GM19035 (cell line): Measurements from ENCODE around the gene SMTNL1.

Source experiments
- ATAC-seq: cut with Tn5 transposase; IDR thresholded peaks from one replicate; pipeline ENCODE4 v1.9.1; 2021; ENCODE audit not compliant: unreplicated experiment

SMTNL1 gene

DNA sequence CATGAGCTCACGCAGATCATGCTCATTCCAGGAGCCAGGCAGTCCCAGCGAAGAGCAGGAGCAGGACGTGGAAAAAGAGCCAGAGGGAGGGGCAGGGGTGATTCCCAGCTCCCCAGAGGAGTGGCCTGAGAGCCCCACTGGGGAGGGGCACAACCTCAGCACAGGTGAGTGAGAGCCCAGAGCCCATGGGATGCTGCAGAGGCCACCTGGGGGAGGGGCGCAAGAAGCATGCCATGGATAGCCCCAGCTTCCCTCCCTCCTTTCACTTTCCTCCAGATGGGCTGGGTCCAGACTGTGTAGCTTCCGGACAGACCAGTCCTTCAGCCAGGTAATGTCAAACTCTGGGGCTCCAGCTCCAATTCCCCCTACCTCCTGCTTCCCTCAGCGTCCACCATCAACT is 6.2 kb downstream of the SMTNL1 start:
- no peak for ATAC-seq

DNA sequence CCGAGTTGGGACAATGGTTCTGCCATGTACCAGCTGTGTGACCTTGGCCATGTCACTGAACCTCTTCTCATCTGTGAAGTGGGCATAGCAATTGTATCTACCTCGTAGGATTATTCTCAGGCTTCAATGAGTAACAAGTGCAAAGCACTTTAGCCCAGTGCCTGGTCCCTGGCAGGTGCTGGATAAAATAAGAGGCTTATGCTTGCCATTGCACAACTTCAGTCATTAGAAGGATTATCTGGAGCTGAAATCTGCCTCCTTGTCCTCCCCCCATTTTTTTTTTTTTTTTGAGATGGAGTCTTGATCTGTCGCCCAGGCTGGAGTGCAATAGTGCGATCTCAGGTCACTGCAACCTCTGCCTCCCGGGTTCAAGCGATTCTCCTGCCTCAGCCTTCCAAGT is 7.2 kb downstream of the SMTNL1 start:
- no peak for ATAC-seq

DNA sequence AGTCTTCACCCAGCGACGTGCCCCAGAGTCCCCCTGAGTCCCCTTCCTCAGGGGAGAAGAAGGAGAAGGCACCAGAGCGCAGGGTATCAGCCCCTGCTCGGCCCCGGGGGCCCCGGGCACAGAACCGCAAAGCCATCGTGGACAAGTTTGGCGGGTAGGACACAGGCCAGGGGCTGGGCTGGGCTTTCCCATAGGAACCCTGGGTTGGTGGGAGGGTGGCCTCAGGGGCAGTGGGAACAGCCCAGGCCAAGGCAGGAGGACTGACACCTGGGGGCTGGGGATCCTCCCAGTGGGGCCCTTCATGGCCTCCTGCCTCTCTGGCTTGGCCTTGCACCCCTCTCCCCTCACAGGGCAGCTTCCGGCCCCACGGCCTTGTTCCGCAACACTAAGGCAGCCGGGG is 8.5 kb downstream of the SMTNL1 start:
- no peak for ATAC-seq

DNA sequence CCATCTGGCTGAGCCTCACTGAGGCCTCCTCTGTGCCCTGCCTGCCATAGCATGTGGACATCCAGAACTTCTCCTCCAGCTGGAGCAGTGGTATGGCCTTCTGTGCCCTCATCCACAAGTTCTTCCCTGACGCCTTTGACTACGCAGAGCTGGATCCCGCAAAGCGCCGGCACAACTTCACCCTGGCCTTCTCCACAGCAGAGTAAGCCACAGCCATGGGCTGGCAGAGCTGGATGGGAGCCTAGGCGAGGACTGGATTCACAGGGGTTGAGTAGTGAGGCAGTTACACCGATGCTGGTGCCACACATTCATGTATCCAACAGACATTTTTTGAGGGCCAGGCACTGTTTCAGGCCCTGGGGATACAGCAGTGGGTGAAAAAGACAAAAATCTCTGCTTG is 9.1 kb downstream of the SMTNL1 start:
- no peak for ATAC-seq

DNA sequence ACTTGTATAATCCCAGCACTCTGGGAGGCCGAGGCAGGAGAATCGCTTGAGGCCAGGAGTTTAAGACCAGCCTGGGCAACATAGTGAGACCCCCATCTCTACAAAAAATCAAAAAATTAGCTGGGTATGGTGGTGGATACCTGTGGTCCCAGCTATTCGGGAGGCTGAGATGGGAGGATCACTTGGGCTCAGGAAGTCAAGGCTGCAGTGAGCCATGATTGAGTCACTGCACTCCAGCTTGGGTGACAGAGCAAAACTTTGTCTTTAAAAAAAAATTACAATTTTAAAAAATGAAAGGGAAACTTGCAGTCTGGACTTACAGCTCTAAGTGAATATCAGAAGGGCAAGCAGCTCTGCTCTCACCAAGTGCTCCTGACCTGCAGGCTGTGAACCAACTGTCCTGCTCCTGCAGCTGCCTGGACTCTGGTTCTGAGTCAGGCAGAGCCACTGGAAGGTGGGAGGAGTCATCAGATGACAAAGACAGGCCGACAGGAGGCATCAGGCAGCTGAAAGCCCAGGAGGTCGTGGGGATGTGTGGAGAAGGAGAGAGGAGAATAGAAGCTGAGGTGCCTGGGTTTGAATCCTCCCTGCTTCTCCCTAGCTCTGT is 9.6 kb downstream of the SMTNL1 start:
- peak; percentile 72 for ATAC-seq

DNA sequence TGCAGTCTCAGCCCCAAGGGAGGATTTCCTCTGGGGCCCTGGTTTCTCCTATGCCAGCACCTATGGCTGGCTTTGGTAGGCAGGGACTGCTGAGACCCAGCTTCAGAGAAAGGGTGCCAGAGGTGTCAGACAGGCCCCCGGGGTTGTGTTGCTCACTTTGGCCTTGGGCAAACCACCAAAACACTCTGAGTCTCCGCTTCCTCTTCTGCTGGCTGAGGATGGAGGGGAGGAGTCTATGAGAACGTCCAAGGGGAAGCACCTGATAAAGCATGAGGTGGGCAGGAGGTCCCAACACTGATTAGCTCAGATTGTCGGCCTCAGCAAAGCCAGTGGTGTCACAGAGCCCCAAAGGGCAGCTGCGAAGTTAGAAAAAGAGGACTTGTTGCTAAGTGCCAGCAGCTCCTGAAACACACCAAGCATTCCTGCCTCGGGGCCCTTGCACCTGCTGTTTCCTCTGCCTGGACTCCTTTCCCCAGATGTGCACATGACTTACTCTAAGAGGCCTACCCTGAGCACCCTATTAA is 10.5 kb downstream of the SMTNL1 start:
- ATAC-seq: peak; percentile 85

DNA sequence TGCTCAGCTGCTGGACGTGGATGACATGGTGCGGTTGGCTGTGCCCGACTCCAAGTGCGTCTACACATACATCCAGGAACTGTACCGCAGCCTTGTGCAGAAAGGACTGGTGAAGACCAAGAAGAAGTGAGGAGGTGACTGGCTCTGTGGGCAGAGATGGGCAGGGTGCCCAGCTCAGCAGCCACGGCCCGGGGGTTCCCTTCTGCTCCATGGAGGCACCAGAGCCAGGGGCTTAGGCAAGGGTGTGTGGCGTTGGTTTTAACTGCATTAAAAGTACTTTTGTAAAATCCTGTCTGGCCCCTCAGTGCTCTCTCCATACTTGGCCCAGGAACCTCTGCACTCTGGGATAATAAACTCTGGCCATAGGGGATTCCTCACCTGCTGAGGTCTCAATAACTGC is 12.6 kb downstream of the SMTNL1 start:
- ATAC-seq: no peak

DNA sequence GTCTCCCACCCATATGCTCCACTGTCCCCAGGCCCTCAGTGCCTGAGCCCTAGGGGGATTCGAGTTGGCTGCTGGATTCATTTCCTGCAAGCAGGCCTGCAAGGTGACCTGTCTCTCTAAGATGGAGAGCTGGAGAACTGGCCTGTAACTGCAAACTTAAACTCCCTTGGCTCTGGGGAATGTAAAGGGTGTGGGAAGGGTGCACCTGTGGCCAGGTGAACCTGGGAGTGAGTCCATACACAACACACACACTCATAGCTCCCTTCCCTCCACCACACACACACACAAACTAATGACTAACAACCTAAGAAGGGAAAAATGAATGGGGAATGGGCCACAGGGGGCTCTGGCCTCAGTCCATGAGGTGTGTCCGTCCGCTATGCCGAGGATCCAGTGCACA is 14.5 kb downstream of the SMTNL1 start:
- no peak for ATAC-seq

DNA sequence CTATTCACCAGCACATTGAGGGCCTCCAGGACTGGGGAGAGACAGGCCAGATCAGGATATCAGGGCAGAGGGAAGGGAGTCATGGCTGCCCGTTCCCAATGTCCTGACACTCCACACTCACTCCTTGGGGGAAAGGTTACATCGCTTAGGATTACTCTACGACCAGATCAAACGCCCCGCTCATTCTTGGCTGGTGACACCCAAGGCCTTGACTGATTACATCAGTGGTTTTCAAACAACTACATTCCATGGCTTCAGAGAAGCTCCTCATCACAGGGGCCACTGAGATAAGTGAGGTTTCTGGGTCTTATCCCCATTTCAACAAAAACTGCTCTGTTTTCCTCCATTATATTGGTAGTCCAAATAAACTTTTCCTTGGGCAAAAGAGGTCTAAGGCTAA is 15.1 kb downstream of the SMTNL1 start:
- no peak for ATAC-seq

DNA sequence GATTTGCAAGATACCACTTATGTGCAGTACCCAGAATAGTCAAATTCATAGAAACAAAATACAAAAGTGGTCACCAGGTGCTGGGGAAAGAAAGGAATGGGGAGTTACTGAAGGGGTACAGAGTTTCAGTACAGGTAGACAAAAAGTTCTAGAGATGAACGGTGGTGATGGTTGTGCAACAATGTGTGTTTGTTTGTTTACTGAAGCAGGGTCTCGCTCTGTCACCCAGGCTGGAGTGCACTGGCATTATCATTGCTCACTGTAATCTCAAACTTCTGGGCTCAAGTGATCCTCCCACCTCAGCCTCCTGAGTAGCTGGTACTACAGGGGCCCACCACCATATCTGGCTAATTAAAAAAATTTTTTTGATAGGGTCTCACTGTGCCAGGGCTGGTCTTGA is 18.0 kb downstream of the SMTNL1 start:
- no peak for ATAC-seq

DNA sequence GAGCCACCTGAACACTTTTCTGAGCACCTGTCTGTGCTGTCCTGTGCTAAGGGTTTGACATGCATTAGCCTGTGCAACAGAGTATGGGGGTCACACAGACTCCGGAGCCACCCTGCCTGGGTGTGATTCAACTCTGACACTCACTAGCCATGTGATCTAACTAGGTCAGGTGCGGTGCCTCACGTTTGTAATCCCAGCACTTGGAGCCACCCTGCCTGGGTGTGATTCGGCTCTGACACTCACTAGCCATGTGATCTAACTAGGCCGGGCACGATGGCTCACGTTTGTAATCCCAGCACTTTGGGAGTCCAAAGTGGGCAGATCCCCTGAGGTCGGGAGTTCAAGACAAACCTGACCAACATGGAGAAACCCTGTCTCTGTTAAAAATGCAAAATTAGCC is 18.6 kb downstream of the SMTNL1 start:
- no peak for ATAC-seq

DNA sequence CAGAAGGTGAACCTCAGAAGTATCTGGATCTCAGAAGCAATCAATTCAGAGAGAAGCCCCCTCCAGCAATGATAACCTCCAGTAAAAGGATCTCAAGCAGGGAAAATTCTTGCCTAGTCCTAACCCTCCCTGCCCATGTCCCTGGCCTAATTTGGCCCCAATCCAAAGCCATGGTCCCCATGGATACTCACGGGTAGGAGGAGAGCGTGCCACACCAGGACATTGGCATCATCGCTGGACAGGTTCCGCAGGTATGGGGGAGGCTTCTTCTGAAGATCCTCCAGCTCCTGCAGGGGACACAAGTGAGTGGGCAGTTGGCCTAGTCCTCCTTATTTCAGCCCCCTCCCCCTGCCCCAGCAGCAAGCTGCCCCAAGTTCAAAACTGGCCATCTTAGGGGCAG is 22.8 kb downstream of the SMTNL1 start:
- no peak for ATAC-seq

DNA sequence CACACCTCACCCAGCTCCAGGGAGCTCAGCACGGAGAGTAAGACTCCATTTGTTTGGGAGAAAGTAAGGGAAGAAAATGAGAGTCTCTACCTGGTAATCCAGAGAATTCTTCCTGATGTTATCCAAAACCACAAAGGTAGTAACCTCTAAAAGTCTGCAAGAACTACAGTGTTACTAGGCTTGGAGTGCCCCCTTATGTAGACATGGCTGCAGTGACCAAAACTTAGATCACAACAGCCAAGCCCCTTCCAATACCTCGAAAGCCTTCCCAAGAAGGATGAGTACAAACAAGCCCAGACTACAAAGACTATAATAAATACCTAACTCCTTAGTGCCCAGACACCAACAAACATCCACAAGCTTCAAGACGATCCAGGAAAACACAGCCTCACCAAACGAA is 25.2 kb downstream of the SMTNL1 start:
- ATAC-seq: no peak

DNA sequence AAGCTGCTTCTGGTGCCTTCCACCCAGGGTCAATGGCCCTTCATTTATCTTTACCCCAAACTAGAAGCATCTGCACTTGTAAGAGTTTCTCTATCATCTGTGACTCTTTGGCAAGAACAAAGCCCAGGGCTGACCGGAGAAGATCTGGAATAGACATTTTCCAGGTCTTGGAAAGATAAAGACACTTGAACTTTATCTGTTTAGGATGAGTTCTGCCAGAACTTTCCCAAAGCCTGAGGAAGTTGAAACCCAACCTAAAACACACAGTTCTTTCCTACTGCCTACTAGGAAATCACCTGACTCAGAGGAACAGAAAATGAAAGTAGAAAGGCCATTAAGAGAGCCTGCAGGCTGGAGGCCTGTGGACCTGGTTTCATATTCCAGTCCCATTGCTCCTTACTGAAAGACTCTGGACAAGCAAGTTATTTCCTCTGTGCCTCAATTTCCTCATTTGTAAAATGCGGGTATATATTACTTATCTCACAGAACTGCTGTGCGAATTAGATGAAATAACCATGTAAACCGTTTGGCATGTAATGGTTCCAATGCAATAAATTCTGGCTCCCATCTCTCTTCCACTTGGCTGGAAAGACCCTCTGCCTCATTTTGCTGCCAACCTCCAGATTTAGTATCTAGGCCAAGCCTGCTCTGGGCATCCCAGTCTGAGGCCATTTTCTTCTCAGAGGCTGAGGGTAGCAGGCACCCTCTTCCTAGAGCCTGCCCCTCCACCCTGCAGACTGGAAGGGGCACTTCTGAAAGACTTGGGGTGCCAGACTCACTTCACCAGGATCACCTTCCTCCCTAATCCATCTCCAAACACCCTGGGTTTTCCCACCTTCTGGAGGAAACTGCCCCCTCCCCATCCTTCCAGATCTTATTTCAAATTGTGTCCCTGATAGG is 28.9 kb downstream of the SMTNL1 start:
- peak; percentile 64 for ATAC-seq

DNA sequence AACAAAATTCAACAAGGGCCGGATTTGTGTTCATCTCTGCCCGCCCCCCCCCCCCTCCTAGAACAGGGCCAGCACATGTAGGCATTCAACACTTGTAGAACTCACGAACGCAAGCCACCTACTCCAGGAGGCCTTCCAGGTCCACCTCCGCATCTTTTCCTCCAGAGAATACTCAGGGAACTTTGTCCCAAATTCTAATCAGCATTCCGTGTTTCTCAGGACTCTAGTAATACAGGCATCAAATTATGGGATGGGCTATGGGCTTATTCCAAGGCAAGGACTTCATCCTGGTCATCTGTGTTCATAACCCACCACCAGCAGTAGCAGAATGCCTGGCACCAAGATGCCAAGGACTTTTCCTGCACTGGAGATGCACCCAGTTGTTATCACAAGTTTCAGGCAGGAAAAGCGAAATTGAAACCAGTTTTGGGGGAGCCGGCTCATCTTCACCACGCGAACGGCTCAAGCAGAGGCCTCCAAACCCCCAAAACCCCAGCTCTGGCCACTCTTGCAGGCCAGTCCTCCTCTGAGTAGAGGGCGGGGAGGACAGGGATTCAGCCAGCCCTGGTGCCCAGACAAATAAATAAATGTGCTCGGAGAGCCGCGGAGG is 29.6 kb downstream of the SMTNL1 start:
- ATAC-seq: peak; percentile 4

DNA sequence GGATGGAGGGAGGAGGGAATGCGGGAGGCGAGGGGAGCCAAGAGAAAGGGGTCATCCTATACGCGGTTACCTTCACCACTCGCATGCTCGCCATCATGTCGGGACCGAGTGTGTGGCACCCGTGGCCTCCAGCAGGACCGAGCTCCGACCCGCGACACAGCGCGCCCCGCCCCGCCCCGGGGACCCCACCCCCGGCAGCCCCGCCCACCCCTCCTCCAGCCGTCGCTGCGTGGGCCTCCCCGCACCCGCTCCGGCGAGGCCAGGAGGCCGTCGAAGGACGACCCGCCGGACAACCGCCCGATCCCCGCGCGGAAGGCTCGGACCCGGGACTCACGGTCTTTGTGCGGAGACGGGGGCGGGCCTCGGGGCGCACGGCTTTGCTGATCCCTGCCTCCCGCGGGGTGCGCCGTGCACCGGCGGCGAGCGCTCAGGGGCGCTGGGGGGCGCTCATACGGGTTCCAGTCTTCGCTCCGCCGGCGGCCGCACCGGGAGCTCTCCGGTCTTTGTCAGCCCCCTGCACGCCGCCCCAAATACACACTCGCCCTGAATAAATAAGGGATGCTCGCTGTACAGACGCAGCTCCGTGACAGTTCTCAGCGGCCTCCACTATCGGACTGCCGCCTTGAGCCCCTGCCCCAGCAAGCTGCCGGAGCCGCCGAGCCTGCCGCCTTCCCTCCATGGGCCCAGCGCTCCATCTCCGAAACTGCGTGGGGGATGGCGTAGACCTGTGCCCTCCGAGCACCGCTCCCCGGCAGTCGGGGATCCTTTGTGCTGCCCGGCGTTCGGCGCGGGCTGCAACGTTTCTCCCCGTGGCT is 30.3 kb downstream of the SMTNL1 start, which contains the start of gene UBE2L6:
Gene UBE2L6 (minus strand): TSS at position 158 of the 815 bp plus-strand sequence. CDS start 61 bp downstream, at position 97.
- peak; percentile 72 for ATAC-seq

DNA sequence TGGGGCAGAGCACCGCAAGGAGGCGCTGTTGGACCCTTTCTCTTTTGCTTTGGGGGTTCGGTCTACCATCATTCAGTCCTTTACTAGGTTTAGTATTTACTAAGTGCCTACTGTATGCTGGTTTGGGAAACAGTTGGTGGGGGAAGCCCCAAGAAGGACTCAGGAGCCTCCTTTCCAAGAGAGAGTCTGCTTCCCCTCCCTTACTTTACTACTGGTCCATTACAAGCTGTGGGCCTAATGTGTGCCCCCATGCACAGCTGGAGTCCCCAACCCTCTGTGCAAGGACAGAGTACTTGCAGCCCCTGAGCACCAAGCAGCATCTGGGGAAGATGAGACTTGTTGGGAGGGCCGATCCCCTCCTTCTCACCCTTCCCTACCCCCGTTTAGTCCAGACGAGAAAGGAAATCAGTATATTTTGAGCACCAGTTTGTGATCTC is 31.0 kb downstream of the SMTNL1 start:
- peak; percentile 13 for ATAC-seq

DNA sequence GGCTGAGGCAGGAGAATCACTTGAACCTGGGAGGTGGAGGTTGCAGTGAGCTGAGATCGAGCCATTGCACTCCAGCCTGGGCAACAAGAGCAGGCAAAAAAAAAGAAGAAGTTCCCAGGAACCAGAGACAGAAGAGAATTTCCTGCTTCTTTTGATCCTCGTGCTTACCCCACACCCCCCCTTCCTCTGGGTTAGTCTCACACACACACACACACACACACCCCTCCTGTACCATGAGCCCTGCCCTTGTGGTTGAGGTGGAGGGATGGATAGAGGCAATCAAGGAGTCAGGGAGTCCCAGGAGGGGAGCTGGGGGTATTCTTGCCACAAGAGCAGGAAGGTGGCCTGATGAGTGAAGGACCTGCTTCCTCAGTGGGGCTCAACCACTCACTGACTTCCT is 34.2 kb downstream of the SMTNL1 start:
- no peak for ATAC-seq

DNA sequence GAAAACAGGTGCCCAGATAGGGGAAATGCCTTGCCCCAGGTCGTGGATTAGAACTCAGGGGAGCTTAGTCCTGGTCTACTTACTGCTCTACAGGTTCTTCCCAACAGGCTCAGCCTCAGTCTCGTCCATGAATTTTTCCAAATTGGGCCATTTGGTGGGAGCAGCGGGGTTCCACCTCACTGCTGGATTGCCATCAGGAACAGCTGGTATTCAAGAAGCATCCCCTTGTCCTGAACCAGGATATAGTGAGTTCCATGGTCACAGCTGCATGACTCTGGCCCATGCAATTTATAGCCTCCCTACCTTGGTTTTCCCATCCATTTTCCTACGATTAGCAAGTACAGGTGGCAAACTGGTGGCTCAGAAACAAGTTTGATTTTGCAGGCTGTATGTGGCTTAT is 36.7 kb downstream of the SMTNL1 start:
- no peak for ATAC-seq

DNA sequence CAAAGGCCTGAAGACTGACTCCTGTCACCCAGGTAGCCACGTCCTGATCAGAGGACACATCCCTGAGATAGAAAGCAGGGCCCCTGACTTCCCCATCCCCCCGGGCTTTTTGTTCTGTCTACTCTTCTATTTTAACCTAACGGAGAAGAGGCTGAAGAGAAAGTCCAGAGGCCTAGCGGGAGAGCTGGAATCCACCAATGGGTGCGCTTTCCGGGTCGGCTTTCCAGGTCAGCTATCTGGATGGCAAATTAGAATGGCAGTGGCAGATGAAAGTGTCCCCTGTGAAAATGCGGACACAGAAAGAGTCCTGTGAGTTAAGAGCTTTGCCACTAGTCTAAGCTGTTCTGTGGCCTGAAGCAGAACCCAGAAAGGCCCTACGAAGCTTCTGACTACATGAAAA is 46.9 kb downstream of the SMTNL1 start:
- no peak for ATAC-seq

DNA sequence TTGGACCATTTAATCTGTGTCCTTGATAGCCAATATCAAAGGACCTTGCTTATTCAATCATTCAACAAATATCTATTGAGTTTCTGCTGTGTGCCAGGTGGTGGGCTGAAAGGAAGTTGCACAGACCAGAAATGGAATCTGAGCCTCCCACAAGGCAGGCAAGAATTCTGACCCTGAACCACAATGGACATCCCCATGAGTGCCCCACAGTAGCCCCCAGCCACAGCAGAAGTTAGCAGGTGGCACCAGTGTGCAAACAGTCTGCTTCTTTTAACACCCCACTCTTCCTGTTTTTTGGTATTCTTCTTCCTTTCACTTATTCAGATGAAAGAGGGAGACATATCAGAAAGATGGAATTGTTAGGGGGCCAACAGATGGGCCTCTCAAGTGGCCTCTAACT is 47.9 kb downstream of the SMTNL1 start:
- no peak for ATAC-seq
